HG02610 (cell line): Measurements from ENCODE around the gene PLAC8L1.

Experiments used
- ATAC-seq: cut with Tn5 transposase; IDR thresholded peaks from one replicate; pipeline ENCODE4 v1.9.1; 2021; ENCODE audit warnings: mild to moderate bottlenecking, moderate library complexity; ENCODE audit not compliant: unreplicated experiment

Gene PLAC8L1

GRCh38 chr5:146081556-146081955 is 23.8 kb downstream of the PLAC8L1 start:
- no peak for ATAC-seq

- peak; percentile 53 for ATAC-seq
These were observed 25.5 kb downstream of the PLAC8L1 start for GRCh38 chr5:146079695-146080373.

GRCh38 chr5:146078566-146078965 is 26.8 kb downstream of the PLAC8L1 start:
- no peak for ATAC-seq

- ATAC-seq, result no peak
These were observed 28.9 kb downstream of the PLAC8L1 start for GRCh38 chr5:146076455-146076854.

- no peak for ATAC-seq
These were observed 29.3 kb downstream of the PLAC8L1 start for GRCh38 chr5:146076028-146076427.

- no peak for ATAC-seq
These were observed 32.0 kb downstream of the PLAC8L1 start for GRCh38 chr5:146073239-146073900.

GRCh38 chr5:146072595-146072994 is 32.8 kb downstream of the PLAC8L1 start:
- no peak for ATAC-seq

- ATAC-seq, result no peak
These were observed 34.2 kb downstream of the PLAC8L1 start for GRCh38 chr5:146071171-146071570.

GRCh38 chr5:146070746-146071145 is 34.6 kb downstream of the PLAC8L1 start:
- no peak for ATAC-seq

- peak; percentile 27 for ATAC-seq
These were observed 35.6 kb downstream of the PLAC8L1 start for GRCh38 chr5:146069780-146070099.

GRCh38 chr5:146068977-146069779 is 36.2 kb downstream of the PLAC8L1 start:
- ATAC-seq, result peak; percentile 64

- ATAC-seq, result no peak
These were observed 37.2 kb downstream of the PLAC8L1 start for GRCh38 chr5:146068206-146068605.

- no peak for ATAC-seq
These were observed 38.4 kb downstream of the PLAC8L1 start for GRCh38 chr5:146066968-146067367.

- no peak for ATAC-seq
These were observed 45.2 kb downstream of the PLAC8L1 start for GRCh38 chr5:146060221-146060585.

GRCh38 chr5:146059460-146060220 is 45.7 kb downstream of the PLAC8L1 start:
- ATAC-seq, result no peak

- ATAC-seq, result no peak
These were observed 49.9 kb downstream of the PLAC8L1 start for GRCh38 chr5:146055432-146055831.

GRCh38 chr5:146052780-146053179 is 52.6 kb downstream of the PLAC8L1 start:
- ATAC-seq, result no peak

- no peak for ATAC-seq
These were observed 53.7 kb downstream of the PLAC8L1 start for GRCh38 chr5:146051678-146052077.

- ATAC-seq, result no peak
These were observed 55.3 kb downstream of the PLAC8L1 start for GRCh38 chr5:146050086-146050485.

GRCh38 chr5:146049704-146050026 is 55.7 kb downstream of the PLAC8L1 start:
- no peak for ATAC-seq

- ATAC-seq, result no peak
These were observed 56.2 kb downstream of the PLAC8L1 start for GRCh38 chr5:146048994-146049703.
